Memory B cell (primary cell): Measurements from ENCODE around the gene BTBD16.
A peak's percentile ranks its signal among the peaks of the same experiment; 100 is the strongest.

Experiments
- ATAC-seq: fragments of 150-1000 bp; cut with Tn5 transposase; 2 replicates; pipeline ENCODE4 v1.10.0; 2021; ENCODE audit warnings: low read depth, mild to moderate bottlenecking, moderate library complexity
- DNase-seq, 2 donors: peaks; one replicate each; pipeline ENCODE4 v3.0.0; 2022; ENCODE audit warnings: low spot score in 2 of 2
- H3K27ac Mint-ChIP-seq: one replicate; pipeline ENCODE4 v1.8.0; 2022; ENCODE audit warnings: mild to moderate bottlenecking, moderate library complexity, mixed read lengths
- H3K27me3 Mint-ChIP-seq: one replicate; pipeline ENCODE4 v1.8.0; 2022; ENCODE audit warnings: mixed read lengths
- H3K36me3 Mint-ChIP-seq: one replicate; pipeline ENCODE4 v1.8.0; 2022; ENCODE audit warnings: mild to moderate bottlenecking, mixed read lengths
- H3K4me1 Mint-ChIP-seq: one replicate; pipeline ENCODE4 v1.8.0; 2022; ENCODE audit warnings: mixed read lengths
- H3K4me3 Mint-ChIP-seq: one replicate; pipeline ENCODE4 v1.8.0; 2022; ENCODE audit warnings: mild to moderate bottlenecking, moderate library complexity, mixed read lengths
- H3K9me3 Mint-ChIP-seq: one replicate; pipeline ENCODE4 v1.8.0; 2022; ENCODE audit warnings: mixed read lengths

BTBD16 gene

GRCh38 chr10:122349758-122350369 lies 78.8 kb downstream of the BTBD16 start:
- H3K4me1 Mint-ChIP-seq = peaks cover 6% of the 10 kb centered on the region
- peaks cover 9% of the 10 kb centered on the region for H3K27me3 Mint-ChIP-seq
- H3K4me3 Mint-ChIP-seq = no peak overlapping the region
- H3K36me3 Mint-ChIP-seq = no peaks in the 10 kb centered on the region
- no peak overlapping the region for H3K27ac Mint-ChIP-seq
- ATAC-seq (no peak), DNase-seq (no peak)
- no peaks in the 10 kb centered on the region for H3K9me3 Mint-ChIP-seq

GRCh38 chr10:122350893-122351292 lies 79.8 kb downstream of the BTBD16 start:
- Mint-ChIP-seq H3K9me3 (no peaks in the 10 kb centered on the region), H3K27ac (no peak overlapping the region), H3K27me3 (peaks cover 9% of the 10 kb centered on the region), H3K4me3 (no peak overlapping the region), H3K4me1 (peaks cover 6% of the 10 kb centered on the region), H3K36me3 (no peaks in the 10 kb centered on the region)
- no peak for ATAC-seq
- no peak for DNase-seq

DNA sequence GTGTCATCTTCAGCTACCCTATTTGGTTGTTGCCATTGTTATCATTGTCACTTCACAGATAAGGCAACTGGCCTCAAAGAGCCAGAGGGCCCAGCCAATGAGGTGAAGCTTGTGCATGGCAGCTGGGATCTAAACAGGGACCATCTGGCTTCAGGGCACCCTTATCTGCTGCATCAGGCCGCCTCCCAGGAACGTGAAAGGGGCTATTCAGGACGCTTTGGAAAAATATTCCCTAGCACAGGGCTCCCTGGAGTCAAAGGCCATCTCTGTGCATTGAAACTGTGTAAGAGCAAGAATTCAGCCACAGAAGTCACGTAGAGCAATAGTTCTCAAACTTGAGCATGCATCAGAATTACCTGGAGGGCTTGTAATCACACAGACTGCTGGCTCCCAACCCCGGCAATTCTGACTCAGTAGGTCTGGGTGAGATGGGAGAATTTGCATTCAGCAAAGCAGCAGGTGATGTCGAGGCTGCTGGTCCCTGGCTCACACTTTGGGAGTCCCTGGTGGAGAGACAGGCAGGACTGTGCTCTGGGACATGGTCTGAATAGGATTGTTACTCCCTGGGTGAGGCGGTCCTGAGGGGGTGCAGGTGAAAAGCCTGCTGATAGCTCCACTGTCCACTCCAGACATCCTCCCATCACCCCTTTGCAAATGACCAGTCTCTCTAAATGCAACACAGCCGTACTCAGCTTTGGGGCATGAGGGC lies 81.9 kb downstream of the BTBD16 start:
- Mint-ChIP-seq H3K4me3 (no peak overlapping the region), H3K27me3 (peaks cover 9% of the 10 kb centered on the region), H3K4me1 (peaks cover 6% of the 10 kb centered on the region), H3K9me3 (no peaks in the 10 kb centered on the region), H3K36me3 (no peaks in the 10 kb centered on the region), H3K27ac (no peak overlapping the region)
- DNase-seq = no peak
- ATAC-seq = no peak

DNA sequence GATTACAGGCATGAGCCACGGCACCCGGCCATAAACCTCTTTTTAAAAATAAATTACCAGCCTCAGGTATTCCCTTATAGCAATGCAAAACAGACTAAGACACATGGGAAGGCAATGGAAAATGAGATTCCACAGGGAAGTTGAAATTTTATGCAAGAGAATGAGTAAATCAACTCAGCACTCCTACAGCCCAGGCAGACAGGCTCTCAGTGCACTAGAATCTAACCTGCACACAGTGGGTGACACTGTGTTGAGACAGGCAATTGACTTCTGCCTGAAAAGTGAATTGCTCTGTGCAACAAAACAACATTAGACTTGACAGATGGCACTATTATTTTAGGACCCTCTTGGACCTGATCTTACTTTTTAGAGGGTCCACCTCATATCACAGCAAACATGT lies 83.3 kb downstream of the BTBD16 start:
- no peak overlapping the region for H3K27ac Mint-ChIP-seq
- H3K4me1 Mint-ChIP-seq = no peaks in the 10 kb centered on the region
- ATAC-seq (no peak), DNase-seq (no peak)
- H3K27me3 Mint-ChIP-seq = peaks cover 9% of the 10 kb centered on the region
- no peak overlapping the region for H3K4me3 Mint-ChIP-seq
- peaks cover 4% of the 10 kb centered on the region for H3K9me3 Mint-ChIP-seq
- H3K36me3 Mint-ChIP-seq = no peaks in the 10 kb centered on the region

DNA sequence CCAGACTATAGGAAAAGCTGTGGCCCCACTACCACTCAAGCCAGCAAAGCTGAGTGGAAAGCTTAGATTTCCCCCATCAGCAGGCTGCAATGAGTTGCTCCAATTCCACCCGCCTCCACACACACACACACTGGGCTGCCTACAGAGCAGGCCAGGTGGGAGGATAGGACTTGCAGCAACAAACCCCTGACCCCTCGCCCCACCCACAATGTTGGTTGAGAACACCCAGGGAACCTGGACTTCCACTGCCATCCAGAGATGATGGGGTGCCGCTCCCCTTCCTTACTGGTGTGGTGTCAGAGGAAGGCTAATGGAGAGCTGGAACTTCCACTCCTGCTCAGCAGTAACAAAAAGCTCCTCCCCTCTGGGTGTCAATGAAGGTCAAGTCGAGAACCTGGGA lies 86.6 kb downstream of the BTBD16 start:
- H3K4me1 Mint-ChIP-seq = no peaks in the 10 kb centered on the region
- H3K9me3 Mint-ChIP-seq = peaks cover 4% of the 10 kb centered on the region
- H3K27me3 Mint-ChIP-seq = peaks cover 5% of the 10 kb centered on the region

DNA sequence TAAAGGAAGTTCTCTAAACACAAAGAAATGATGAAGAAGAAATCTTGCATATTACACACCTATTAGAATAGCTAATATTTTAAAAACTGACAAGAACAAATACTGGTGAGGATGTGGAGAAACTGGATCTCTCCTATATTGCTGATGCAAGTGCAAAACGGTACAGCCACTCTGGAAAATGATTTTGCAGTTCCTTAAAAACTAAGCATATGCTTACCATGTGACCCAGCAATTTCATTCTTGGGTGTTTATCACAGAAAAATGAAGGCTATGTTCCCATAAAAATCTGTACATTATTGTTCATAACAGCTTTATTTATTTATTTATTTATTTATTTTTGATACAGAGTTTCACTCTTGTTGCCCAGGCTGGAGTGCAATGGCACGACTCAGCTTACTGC lies 88.5 kb downstream of the BTBD16 start:
- no peak overlapping the region for H3K27ac Mint-ChIP-seq
- no peak for DNase-seq
- no peak overlapping the region for H3K4me3 Mint-ChIP-seq
- no peak for ATAC-seq
- H3K4me1 Mint-ChIP-seq = no peaks in the 10 kb centered on the region
- H3K9me3 Mint-ChIP-seq = peaks cover 4% of the 10 kb centered on the region
- no peaks in the 10 kb centered on the region for H3K36me3 Mint-ChIP-seq
- H3K27me3 Mint-ChIP-seq = peaks cover 5% of the 10 kb centered on the region

More for the DNA sequence above, 86.6 kb downstream of the BTBD16 start:
- DNase-seq (no peak), ATAC-seq (no peak)
- no peak overlapping the region for H3K4me3 Mint-ChIP-seq
- no peaks in the 10 kb centered on the region for H3K36me3 Mint-ChIP-seq
- no peak overlapping the region for H3K27ac Mint-ChIP-seq

DNA sequence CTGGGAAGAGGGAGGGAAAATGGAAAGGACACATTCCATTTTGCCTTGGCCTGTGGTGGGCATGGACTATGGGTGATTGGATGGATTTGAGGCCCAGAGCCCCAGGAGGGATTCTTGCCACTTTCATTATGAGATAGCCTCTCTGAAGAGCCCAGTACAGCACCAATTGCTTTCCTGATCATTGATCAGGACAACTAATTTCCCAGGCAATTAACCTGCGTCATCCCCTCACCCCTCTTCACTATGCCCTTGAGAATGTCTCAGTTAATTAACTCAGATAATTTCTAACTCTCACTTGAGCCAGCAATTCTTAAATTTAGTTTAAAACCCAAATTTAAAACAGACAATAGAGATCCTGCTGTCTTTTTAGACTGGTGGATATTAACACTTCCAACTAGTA lies 90.0 kb downstream of the BTBD16 start:
- peaks cover 11% of the 10 kb centered on the region for H3K27me3 Mint-ChIP-seq
- peaks cover 6% of the 10 kb centered on the region for H3K9me3 Mint-ChIP-seq
- H3K4me3 Mint-ChIP-seq = no peak overlapping the region
- no peak for DNase-seq
- no peak overlapping the region for H3K27ac Mint-ChIP-seq
- no peaks in the 10 kb centered on the region for H3K4me1 Mint-ChIP-seq
- ATAC-seq = no peak
- no peaks in the 10 kb centered on the region for H3K36me3 Mint-ChIP-seq

DNA sequence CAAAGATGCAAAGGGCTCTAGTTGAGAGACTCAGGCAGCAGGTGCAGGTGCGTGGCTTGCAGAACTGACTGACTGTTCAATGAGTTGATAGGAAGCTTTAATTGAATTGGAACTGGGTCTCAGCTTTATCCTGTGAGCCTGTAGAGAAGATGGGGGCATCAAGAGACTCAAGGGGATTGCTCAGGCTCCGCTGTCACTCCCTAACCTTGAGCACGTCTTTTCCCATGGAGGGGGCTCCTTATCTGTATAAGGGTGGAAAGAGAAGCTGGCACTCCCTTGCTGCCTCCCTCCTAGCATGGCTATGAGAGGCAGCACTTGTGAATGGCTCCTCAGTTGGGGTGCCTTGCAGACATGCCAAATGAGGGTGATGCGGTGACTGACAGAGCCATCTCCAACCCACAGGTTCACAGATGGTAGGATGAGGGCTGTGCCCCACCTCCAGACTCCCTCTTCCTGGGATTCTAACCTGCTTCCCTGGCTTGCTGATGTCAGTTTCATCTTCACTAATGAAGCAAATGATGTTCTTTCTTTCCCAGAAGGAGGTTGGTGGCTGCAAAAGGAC lies 91.0 kb downstream of the BTBD16 start:
- no peak overlapping the region for H3K27ac Mint-ChIP-seq
- no peaks in the 10 kb centered on the region for H3K4me1 Mint-ChIP-seq
- peaks cover 14% of the 10 kb centered on the region for H3K27me3 Mint-ChIP-seq
- no peaks in the 10 kb centered on the region for H3K36me3 Mint-ChIP-seq
- ATAC-seq (no peak), DNase-seq (no peak)
- H3K4me3 Mint-ChIP-seq = no peak overlapping the region
- peaks cover 6% of the 10 kb centered on the region for H3K9me3 Mint-ChIP-seq

DNA sequence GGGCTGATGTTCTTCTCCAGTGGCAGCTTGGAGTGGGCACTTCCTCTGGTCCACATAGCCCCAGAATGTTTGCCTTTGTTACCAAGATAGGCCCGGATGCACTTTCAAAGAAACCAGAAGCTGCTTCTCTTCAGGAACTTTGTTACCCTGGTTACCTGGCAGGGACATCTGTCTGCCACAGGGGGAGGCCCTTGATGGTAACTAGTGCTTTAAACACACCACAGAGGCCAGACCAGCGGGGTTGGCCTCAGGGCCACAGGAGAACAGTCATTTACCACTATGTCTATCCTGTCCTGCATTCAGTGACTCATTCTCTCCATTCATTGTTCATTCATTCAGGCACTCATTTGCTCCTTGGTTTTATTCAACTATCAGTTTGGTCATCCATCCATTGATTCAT lies 91.5 kb downstream of the BTBD16 start:
- Mint-ChIP-seq H3K4me1 (no peaks in the 10 kb centered on the region), H3K27ac (no peak overlapping the region), H3K36me3 (no peaks in the 10 kb centered on the region), H3K27me3 (peaks cover 14% of the 10 kb centered on the region), H3K9me3 (peaks cover 6% of the 10 kb centered on the region), H3K4me3 (no peak overlapping the region)
- ATAC-seq = no peak
- DNase-seq = no peak

DNA sequence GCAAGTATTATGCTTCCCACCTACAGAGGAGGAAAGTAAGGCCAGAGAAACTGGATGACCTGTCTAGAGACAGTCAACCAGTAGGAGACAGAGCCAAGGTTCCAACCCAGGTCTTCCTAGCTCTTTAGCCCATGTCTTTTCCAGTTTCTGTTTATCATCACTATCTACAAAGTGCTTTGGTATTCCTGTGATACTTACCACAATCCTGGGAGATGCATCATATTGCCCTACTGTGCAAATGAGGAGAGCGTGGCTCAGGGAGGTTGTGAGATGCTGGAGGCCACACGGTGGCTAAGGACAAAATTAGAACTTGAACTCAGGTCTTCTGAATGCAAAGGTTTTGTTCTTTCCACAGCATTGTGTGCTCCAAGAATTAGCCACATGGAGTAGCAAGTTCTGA lies 92.2 kb downstream of the BTBD16 start:
- H3K27me3 Mint-ChIP-seq = peaks cover 14% of the 10 kb centered on the region
- DNase-seq (no peak), ATAC-seq (no peak)
- H3K4me1 Mint-ChIP-seq = no peaks in the 10 kb centered on the region
- no peak overlapping the region for H3K4me3 Mint-ChIP-seq
- peaks cover 6% of the 10 kb centered on the region for H3K9me3 Mint-ChIP-seq
- H3K27ac Mint-ChIP-seq = no peak overlapping the region
- no peaks in the 10 kb centered on the region for H3K36me3 Mint-ChIP-seq

DNA sequence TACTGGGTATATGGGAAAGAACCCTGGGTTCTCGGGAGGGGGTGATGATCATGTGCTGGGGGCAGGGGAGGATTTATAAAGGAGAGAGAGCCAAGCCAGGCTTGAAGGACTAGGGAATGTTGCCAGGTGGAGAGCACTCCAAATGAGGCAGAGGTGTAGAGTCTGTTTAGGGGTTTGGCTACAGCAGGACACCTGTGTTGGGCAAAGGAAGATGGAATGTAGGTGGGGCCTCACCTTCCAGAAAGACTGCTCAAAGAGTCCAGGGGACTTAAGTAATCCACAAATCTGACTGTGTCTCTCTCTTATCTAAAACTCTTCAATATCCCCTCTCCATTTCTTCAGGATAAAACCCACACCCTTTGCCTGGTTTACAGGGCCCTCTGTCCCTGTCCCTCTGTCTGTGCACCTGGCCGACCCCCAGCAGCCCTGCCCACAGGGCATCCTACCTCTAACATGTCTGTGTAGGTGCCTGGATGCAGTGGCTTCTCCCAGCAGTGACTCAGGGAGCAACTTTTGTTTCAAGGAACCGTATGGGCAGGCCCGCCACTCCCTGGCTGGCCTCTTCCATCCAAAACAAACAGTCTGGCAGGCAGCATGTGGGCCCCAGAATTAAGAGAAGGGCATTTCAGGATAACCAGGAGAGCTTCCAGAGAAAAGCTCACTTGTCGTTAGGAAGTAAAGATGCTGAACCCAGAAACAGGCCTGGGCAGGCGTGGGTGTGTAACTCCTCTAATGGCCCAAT lies 92.8 kb downstream of the BTBD16 start:
- H3K4me3 Mint-ChIP-seq = no peak overlapping the region
- no peak for ATAC-seq
- no peaks in the 10 kb centered on the region for H3K4me1 Mint-ChIP-seq
- peaks cover 1% of the 10 kb centered on the region for H3K9me3 Mint-ChIP-seq
- no peak for DNase-seq
- no peak overlapping the region for H3K27ac Mint-ChIP-seq
- H3K36me3 Mint-ChIP-seq = no peaks in the 10 kb centered on the region
- peaks cover 14% of the 10 kb centered on the region for H3K27me3 Mint-ChIP-seq

DNA sequence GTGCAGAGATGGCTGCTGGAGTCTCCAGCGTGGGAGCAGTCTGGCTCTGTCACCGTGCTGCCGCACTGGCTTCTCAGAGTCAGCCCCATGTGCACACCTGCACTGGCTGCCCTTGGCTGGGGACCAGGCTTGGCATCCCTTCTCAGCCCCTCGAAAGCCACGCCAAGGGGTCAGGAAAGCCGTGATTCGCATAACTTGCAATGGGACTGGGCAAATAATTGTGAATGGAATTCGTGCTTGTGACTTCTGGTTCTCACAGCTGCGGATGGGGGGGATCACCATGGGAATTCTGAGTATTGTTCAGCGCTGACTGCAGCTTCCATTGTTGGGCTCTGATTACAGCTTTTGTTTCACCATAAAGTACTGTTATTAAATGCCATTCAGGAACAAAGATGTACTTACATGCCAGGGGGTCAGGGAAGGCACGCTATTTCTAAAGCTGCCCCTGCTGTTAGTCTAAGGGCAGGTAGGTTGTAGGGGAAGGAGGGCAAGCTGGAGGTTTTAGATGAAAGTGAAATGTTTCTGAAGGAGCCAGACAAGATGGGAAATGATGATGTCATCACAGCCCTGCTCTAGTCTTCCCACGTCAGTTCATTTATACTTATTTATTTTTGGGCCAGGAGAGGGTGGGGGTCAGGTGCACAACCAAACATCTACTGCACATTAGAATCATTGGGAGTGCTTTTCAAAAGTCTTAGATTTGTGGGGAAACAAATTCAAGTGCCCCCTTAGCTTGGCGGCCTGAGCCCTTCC lies 97.6 kb downstream of the BTBD16 start:
- H3K27ac Mint-ChIP-seq = no peak overlapping the region
- H3K27me3 Mint-ChIP-seq = peaks cover 24% of the 10 kb centered on the region
- ATAC-seq = no peak
- no peaks in the 10 kb centered on the region for H3K36me3 Mint-ChIP-seq
- H3K4me1 Mint-ChIP-seq = no peaks in the 10 kb centered on the region
- peaks cover 1% of the 10 kb centered on the region for H3K9me3 Mint-ChIP-seq
- no peak for DNase-seq
- no peak overlapping the region for H3K4me3 Mint-ChIP-seq

GRCh38 chr10:122373108-122373507 lies 102.0 kb downstream of the BTBD16 start:
- peak overlapping the region; percentile 83 for H3K4me3 Mint-ChIP-seq
- no peak for ATAC-seq

GRCh38 chr10:122373721-122374120 lies 102.6 kb downstream of the BTBD16 start:
- peak overlapping the region; percentile 67 for H3K27ac Mint-ChIP-seq
- no peaks in the 10 kb centered on the region for H3K9me3 Mint-ChIP-seq
- H3K27me3 Mint-ChIP-seq = peaks cover 14% of the 10 kb centered on the region
- ATAC-seq = no peak
- DNase-seq = no peak
- H3K4me1 Mint-ChIP-seq = peaks cover 7% of the 10 kb centered on the region
- peak overlapping the region; percentile 83 for H3K4me3 Mint-ChIP-seq
- no peaks in the 10 kb centered on the region for H3K36me3 Mint-ChIP-seq

More at GRCh38 chr10:122373108-122373507, 102.0 kb downstream of the BTBD16 start:
- no peak for DNase-seq
- H3K4me1 Mint-ChIP-seq = peaks cover 7% of the 10 kb centered on the region
- H3K27me3 Mint-ChIP-seq = peaks cover 14% of the 10 kb centered on the region
- no peak overlapping the region for H3K27ac Mint-ChIP-seq
- no peaks in the 10 kb centered on the region for H3K36me3 Mint-ChIP-seq
- H3K9me3 Mint-ChIP-seq = no peaks in the 10 kb centered on the region
